HUDEP-2 (cell line): ENCODE measurements around the gene BNIP1.
"Not testable (repeated sequence)": the region's sequence is repeated elsewhere in the genome, so short reads cannot be mapped to it uniquely, and the experiment has no call there.

Experiments
- DNase-seq, 76 experiments: peaks; one replicate each; lab custom pipeline; 2025; ENCODE audit not compliant: unreplicated experiment in 76 of 76; lab: John Stamatoyannopoulos, UW

Gene BNIP1, protein sequence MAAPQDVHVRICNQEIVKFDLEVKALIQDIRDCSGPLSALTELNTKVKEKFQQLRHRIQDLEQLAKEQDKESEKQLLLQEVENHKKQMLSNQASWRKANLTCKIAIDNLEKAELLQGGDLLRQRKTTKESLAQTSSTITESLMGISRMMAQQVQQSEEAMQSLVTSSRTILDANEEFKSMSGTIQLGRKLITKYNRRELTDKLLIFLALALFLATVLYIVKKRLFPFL

DNA sequence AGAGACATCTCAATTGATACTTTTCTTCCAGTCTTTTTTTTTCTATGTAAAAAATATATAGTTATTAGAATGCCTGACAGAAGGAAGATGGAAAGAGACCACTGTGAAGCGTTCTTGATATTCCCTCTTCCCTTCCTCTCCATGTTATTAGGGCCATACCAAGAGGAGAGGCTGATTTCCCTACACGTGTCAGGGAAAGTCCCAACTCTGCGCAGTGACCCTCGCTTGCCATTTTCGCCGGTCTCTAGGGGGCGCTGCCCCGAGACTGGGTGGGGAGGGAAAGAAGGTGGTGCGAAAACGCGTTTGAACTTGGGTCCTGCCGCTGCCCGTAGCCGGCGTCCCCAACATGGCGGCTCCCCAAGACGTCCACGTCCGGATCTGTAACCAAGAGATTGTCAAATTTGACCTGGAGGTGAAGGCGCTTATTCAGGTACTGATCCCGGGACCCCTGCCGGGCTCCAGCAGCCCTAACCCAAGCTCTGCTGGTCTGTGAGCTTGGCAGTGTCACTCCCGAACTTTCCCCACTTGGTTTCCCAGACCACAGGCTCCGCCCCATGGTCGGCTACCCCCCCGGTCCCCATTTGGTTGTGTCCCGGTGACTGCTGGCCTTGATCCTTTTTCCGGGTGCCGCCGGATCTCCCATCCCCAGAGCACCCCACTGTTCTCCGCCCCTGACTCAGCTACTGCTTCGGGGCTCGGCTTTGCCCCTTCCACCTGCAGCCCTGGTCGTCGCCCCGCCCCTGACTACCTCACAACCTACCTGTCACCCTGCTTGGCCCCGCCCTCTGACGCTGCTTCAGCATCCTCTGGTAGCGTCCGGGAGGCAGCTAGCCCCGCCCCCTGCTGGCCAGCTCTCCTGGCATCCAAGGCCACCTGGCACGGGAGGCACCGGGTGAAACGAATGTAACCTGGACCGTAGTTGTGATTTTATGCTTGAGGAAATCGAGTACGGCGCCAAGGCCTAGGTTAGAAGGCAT lies at the start of gene BNIP1:
Gene BNIP1 (plus strand): TSS at position 332 of the 977 bp plus-strand sequence. CDS start 15 bp downstream, at position 347.
- peak in 75 of 76 experiments; percentile 37 to 94 (median 88) for DNase-seq

DNA sequence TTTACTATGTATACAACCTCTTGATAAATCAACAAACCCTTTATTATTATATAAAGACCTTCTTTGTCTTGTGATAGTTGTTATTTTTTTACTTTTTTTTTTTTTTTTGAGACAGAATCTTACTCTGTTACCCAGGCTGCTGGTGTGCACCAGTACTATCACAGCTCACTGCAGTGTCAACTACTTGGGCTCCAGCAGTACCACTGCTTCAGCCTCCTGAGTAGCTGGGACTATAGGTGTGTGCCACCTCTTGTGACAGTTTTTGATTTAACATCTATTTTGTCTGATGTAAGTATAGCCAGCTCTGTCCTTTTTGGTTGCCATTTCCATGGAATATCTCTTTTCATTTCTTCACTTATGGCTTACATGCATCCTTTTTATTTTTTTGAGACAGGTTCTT lies 45.5 kb upstream of the BNIP1 start:
- no peak for DNase-seq

DNA sequence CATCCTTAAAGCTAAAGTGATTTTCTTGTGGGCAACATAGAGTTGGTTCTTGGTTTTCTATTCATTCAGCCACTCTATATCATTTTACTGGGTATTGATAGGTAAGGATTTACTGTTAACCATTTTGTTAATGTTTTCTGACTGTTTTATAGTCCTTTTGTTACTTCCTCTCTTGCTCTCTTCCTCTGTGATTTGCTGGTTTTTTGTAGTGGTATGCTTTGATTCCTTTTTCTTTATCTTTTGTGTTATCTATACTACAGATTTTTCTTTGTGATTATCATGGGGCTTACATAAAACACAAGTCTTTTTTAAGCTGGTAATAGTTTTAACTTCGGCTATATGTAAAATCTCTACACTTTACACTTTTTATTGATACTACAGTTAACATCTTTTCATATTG lies 44.9 kb upstream of the BNIP1 start:
- DNase-seq = no peak

DNA sequence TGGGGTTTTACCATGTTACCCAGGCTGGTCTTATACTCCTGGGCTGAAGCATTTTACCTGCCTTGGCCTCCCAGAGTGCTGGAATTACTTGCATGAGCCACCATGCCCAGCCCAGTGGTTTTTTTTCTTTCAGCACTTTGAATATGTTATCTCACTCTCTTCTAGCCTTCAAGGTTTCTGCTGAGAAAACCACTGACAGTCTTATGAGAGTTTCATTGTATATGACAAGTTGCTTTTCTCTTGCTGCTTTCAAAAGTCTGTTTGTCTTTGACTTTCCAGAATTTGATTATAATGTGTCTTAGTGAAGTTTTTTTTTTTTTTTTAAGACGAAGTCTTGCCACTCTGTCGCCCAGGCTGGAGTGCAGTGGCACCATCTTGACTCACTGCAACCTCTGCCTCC lies 43.1 kb upstream of the BNIP1 start:
- no peak for DNase-seq

DNA sequence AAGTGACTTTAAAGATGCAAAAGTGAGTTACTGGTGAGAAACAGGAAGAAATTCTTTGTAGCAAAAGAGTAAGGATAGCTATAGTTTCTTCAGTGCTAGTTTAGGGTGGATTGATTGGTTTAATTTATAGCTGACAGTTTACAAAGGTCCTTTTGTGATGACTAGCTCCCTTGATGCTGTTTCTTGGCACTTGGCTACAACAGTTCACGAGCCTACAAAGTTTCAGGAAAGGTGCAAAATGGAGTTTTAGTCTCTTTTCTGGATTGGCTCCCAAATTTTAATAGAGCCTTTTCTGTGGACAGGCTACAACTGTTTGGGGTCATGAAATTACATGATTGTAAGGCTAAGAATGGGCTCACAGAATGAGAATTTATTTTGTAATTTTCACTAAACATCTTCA lies 40.9 kb upstream of the BNIP1 start:
- no peak for DNase-seq

DNA sequence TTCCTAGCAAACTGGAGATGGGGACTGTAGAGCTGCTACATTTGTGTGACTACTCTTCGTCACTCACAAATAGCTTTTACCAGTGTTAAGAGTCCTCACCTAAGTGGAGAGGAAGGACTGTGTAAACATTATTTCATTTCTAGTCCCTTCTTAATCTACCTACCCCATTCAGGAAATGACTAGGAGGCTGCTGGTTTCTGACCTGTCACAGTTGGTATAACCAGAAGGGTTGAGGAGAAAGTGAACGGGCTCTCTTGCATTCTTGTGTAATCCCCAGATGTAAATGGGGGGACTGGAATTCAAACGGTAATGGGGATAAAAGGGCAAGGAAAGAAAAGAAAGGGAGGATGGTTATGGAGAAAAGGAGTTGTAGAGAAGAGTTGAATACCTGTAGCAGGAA lies 35.4 kb upstream of the BNIP1 start:
- DNase-seq = no peak

DNA sequence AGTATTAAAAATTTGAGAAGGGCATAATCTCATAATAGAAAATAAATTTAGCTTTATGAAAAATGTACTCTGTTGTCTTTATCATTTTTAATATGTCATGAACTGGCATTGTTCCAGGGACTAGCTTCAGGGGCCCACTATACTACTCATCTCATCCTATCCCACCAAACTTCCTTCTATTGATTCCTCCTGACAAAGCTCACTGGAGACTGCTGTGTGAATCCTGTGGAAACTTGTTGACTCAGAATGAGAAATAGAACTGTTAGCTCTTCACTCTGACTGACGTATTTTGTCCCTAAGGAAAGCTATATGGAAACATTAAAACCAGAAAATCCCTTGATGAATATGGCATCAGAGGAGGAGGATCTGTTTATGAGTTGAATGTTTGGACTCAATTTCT lies 29.8 kb upstream of the BNIP1 start:
- no peak for DNase-seq

DNA sequence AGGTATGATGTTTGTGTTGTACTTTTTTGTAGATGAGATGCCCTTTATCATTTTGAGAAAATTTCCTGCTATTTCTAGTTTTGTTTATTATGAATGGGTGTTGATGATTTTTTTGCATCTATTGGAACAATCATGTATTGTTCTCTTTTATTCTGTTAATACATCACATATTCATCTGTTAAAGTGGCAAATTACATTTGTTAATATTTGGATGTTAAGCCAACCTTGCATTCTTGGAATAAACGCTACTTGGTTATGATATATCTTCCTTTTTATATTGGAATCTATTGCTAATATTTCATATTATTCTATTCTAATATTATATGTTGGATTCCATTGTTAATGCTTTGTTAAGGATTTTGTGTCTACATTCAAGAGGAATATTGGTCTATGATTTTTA lies 24.6 kb upstream of the BNIP1 start:
- no peak for DNase-seq

DNA sequence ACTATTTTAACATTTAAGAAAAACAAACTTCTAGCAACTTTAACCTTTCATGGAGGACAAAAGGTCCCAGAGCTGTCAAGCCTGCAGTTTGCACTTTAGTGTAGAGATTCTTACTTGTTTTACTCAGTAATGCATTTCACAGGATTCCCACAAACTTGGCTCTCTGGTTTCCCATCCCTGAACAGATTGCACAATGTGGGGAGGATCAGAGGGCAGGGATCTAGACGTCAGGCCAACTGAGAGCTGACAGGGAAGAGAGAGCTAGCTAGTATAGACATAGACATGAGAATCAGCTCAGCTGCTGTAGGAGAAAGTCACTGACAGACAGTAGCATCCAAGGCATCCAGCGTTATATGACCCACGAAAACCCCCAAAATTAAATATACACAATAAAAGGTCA lies 20.9 kb upstream of the BNIP1 start:
- no peak for DNase-seq

DNA sequence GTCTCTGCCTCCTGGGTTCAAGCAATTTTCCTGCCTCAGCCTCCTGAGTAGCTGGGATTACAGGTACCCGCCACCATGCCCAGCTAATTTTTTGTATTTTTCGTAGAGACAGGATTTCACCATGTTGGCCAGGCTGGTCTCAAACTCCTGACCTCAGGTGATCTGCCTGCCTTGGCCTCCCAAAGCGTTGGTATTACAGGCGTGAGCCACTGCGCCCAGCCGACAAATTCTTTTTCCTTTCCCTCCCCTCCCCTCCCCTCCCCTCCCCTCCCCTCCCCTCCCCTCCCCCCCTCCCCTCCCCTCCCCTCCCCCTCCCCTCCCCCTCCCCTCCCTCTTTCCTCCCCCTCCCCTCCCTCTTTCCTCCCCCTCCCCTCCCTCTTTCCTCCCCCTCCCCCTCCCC lies 12.2 kb upstream of the BNIP1 start:
- not testable (repeated sequence) for DNase-seq

DNA sequence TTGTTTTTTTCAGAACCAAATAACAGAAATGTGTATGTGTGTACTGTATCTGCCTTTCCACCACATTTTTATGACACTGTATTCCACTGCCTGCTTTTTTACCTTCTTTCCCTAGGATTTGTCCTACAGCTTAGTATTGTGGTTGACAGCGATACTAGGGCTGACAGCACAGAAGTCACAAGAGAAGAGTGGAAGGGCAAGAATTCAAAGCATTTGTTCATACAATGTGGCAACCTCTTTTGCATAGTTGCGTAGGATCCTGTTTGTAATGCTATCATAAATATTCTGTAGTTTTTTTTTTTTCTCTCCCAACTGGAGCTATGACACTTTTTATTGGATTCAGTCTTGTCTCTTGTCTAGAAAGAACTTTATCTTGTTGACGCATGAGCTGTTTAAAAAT lies 5.6 kb upstream of the BNIP1 start:
- no peak for DNase-seq

DNA sequence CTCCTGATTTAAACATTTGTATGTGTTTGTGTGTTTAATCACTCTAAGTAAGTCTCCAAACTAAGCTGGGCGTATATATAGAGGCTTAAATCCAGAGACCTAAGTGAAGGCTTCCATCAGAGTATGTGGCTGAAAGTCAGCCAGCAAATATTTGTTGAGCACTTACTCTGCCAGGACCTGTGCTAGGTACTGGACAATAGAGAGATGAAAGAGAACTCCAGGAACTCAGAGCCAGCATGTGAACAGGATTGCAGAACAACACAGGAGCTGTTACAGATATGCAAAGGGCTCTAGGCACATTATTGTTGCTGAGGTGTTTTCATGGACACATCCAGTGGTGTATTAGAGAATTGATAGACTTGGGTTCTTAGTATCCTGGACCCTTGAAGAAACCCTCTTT lies 4.7 kb upstream of the BNIP1 start:
- no peak for DNase-seq

DNA sequence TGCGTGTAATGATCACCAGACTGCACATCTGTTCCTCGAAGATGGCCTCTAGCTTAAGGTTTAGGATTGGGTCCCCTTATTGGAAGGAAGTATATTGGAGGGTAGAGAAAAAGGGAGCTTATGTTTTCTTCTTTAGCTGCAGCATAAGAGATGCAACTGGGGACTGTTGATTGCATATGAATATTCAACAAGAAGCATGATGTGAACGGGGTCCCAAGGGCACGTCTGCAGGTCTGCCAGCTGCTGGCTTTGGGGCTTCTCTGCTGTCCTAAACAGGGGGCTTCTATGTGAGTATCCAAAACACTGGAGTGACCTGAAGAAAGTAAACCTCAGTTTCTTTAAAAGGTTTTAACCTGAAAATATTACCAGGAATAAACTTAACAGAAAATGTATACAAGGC lies 3.6 kb upstream of the BNIP1 start:
- DNase-seq = no peak

DNA sequence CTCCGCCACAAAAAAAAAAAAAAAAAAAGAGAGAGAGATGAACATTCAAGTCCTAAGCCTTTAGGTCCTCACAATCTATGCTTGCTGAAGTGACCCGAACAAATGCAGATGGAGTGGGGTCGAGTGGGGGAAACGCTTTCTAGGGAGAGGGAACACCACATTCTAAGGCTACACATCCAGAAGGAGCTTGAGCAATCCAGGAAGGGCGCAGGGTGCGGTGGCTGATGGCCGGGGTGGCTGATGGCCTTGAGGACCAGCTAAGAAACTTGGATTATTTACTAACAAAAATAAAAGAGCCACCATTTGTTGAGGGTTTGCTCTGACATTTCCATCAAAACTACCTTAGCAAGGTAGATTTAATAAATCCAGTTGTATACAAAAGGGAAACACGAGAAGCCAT lies 764 bp upstream of the BNIP1 start:
- DNase-seq = no peak

DNA sequence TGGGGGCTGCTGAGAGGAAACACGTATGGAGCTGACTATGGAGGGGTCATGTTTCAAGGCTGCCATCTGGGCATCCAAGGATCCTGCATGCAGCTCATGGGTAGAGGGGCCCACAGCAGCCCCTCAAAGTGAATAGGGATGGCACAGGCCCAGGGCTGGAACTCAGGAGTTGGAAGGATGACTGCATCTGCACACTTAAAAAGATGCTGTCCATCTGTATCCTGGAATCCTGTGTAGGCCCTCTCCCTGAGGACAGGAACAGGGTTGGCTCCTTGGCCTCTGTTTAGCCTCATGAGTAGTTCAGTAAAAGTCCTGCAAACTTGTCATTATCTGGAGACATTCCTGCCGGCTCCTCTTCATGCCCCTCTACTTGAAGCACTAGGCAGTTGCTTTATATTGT lies 4.0 kb downstream of the BNIP1 start:
- no peak for DNase-seq

DNA sequence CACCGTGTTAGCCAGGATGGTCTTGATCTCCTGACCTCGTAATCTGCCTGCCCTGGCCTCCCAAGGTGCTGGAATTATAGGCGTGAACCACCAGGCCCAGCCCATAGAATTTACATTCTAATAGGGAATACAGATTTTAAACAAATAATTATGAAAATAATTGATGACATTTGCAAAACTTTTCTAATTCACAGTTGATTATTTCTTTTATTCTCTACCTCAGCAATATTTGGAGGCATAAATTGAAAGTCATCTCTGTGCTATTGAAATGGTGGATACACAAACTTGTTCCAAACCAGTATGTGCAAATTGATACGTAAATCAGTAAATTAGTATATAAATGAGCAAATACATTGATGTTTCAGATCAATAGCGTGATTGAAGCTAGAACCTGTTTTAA lies 8.2 kb downstream of the BNIP1 start:
- no peak for DNase-seq

DNA sequence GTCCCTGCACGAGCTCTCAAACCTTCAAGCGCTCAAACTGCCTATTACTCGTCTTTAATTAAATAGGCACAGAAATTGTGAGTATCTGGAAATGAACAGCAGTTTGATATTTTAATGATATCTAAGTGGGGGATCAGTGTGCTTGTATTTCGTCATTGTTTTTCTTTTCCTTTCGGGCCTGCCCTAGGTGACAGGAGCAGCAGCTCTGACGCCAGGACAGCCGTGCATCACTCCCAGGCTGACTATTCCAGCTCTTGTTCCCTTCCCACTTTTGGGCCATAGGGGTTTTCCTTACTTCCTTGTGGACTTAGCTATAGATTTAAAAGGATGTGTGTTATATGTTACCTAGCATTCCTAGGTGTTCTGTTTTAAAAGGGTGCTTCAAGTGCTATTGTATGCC lies 9.5 kb downstream of the BNIP1 start:
- no peak for DNase-seq

DNA sequence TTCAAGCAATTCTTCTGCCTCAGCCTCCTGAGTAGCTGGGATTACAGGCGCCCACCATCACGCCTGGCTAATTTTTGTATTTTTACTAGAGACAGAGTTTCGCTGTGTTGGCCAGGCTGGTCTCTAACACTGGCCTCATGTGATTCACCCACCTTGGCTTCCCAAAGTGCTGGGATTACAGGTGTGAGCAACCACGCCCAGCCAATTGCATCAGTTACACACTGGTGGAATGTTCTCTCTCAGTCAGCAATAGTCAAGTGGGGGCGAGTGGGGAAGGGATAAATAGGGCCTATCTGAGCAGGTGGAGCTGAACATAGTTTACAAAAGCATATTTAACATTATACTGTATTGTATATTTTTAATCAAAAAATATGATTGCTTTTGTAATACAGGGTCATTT lies 10.3 kb downstream of the BNIP1 start:
- DNase-seq = not testable (repeated sequence)

DNA sequence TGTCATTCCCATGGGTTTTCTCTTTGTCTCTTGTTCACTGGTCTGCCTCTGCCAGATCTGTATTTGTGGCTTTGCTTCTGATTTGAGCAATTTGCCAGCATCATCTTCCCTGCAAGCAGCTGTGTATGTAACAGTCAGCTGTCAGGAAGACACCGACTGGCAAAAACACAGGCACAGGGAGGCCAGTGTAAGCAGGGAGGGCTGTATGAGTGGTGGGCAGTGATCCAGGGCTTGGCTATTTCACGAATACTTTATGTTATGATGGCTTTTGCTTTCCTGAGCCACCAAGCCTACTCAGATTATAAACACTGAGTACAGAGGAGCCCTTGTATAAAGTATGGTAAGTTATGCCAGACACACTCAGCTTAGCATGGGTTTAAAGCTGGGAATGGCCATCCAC lies 11.6 kb downstream of the BNIP1 start:
- DNase-seq = no peak

DNA sequence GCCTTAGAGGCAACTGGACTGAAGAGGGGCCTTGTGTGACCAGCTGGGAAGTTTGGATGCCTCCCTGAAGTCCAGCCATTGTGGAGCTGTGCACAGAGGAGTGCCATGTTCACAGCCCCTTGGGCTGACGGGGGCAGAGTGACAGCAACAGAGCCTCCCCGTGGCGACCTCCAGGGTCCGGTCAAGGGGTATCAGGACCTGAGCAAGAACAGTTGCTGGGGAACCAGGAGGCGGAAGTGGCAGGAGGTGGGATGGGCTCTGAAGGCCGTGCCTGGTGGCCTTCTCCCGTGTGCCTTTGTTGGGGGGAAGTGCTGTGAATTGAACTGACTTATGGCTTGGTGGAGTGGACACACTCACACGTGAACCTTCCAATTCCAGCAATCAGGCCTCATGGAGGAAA lies 14.0 kb downstream of the BNIP1 start:
- no peak for DNase-seq

DNA sequence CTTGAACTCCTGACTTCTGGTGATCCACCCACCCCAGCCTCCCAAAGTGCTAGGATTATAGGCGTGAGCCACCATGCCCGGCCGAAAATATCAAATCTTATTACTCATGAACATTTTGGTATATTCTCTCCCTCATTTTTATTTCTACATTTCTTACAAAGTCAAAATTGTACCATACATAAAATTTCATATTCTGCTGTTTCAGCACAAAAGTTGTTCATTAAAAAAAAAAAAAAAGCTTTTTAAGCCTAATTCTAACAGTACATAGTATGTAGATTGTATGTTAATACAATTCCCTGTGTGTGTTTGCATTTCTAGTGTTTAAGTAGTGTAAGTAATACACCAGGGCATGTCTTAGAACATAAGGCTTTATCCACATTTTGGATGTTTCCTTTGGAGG lies 14.9 kb downstream of the BNIP1 start:
- no peak for DNase-seq

DNA sequence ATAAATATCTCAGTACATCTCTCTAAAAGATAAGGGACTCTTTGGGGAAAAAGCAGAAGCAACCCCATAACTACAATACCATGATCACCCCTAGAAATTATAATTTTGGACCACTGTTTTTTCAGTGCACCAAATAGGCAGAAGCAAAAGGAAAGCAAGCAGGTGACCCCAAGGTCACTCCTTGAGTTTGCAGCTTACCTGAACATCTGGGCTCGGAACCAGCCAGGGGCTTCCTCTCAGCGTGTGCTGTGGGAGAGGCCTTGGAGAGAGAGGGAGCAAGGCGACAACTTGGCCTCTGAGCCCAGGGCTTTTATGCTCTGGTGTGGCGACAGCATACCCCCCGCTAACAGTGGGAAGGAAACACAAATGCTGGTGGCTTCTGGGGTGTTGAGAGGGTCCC lies 16.8 kb downstream of the BNIP1 start:
- DNase-seq = no peak
